Liver (tissue), 3 donors: ENCODE measurements around the gene TMEM51.

ENCODE experiments used
- ATF3 ChIP-seq: IDR thresholded peaks from 2 replicates; pipeline ENCODE4 v1.6.1; 2016; ENCODE audit warnings: antibody characterized with exemption
- CTCF ChIP-seq: fragments of 150-350 bp; IDR thresholded peaks from 2 replicates; pipeline ENCODE4 v1.5.1; 2017; ENCODE audit warnings: improper control_type of control experiment, low read depth, low read length; ENCODE audit not compliant: missing input control
- FOXA1 ChIP-seq: IDR thresholded peaks from 2 replicates; pipeline ENCODE4 v1.6.1; 2016; ENCODE audit warnings: antibody characterized with exemption
- FOXA2 ChIP-seq: IDR thresholded peaks from 2 replicates; pipeline ENCODE4 v1.6.1; 2016; ENCODE audit warnings: antibody characterized with exemption
- GABPA ChIP-seq, 2 donors: IDR thresholded peaks in 1 of 2; conservative IDR thresholded peaks in 1 of 2; 2 replicates each; pipeline ENCODE4 v1.6.1; 2016; ENCODE audit warnings: antibody characterized with exemption in 2 of 2, mild to moderate bottlenecking in 1 of 2, moderate library complexity in 1 of 2
- JUND ChIP-seq, 2 donors: IDR thresholded peaks; 2 replicates each; pipeline ENCODE4 v1.6.1; 2016; ENCODE audit warnings: antibody characterized with exemption in 2 of 2
- MAX ChIP-seq: IDR thresholded peaks from 2 replicates; pipeline ENCODE4 v1.6.1; 2016; ENCODE audit warnings: antibody characterized with exemption
- RAD21 ChIP-seq, 2 donors: IDR thresholded peaks; 2 replicates each; pipeline ENCODE4 v1.6.1; 2016; ENCODE audit warnings: antibody characterized with exemption in 2 of 2, mild to moderate bottlenecking in 2 of 2
- REST ChIP-seq: IDR thresholded peaks from 2 replicates; pipeline ENCODE4 v1.6.1; 2016; ENCODE audit warnings: antibody characterized with exemption, mild to moderate bottlenecking
- SP1 ChIP-seq: IDR thresholded peaks from 2 replicates; pipeline ENCODE4 v1.6.1; 2018; ENCODE audit warnings: antibody characterized with exemption, mild to moderate bottlenecking
- TAF1 ChIP-seq: conservative IDR thresholded peaks from 2 replicates; pipeline ENCODE4 v1.6.1; 2016; ENCODE audit warnings: antibody characterized with exemption, mild to moderate bottlenecking
- YY1 ChIP-seq: IDR thresholded peaks from 2 replicates; pipeline ENCODE4 v1.6.1; 2016; ENCODE audit warnings: antibody characterized with exemption, mild to moderate bottlenecking
- ZBTB33 ChIP-seq: IDR thresholded peaks from 2 replicates; pipeline ENCODE4 v1.6.1; 2016; ENCODE audit warnings: antibody characterized with exemption
- donor health status: healthy.
- donor health status: healthy.

- TF ChIP-seq CTCF (no peak), FOXA1 (no peak), REST (no peak), TAF1 (no peak), MAX (no peak), RAD21 (IDR thresholded peaks at IDR 0.05) (no peak), ATF3 (no peak), GABPA (IDR thresholded peaks at IDR 0.05 in 1 of 2, conservative IDR thresholded peaks at IDR 0.05 in 1 of 2) (no peak), JUND (IDR thresholded peaks at IDR 0.05) (no peak), ZBTB33 (no peak), FOXA2 (no peak), SP1 (no peak), YY1 (no peak)
These were observed 53.0 kb downstream of the TMEM51 start for GRCh38 chr1:15206418-15207030.
